ENCODE results near the gene DYSF. TPM values are rescaled to one million over a fixed set of nuclear protein-coding genes. Genes with fewer than 3 reads are reported as not detected.

DYSF gene
- total RNA-seq, 1 experiment from 2014 or later, result 5.5 TPM

- Histone ChIP-seq H3K9me3 (ENCODE audit: control insufficient read depth, low read depth, low read length) (no peaks in the 10 kb centered on the region), H3K4me2 (ENCODE audit: insufficient read depth, insufficient read length, low read length) (no peak overlapping the region), H3K56ac (ENCODE audit: insufficient read length, low read depth, low read length) (no peak overlapping the region), H3K18ac (ENCODE audit: insufficient read length, low read depth, low read length) (no peak overlapping the region), H3K4ac (ENCODE audit: low read depth, low read length) (no peak overlapping the region), H2BK5ac (ENCODE audit: insufficient read length, low read length) (no peak overlapping the region), H3K4me1 (ENCODE audit: insufficient read depth, low read length) (no peaks in the 10 kb centered on the region; the same call in 1 of the 2 replicates), H2BK20ac (ENCODE audit: low read depth, low read length, poor library complexity, severe bottlenecking) (no peak overlapping the region), H4K20me1 (ENCODE audit: control insufficient read depth, insufficient read depth, insufficient read length) (no peaks in the 10 kb centered on the region), H3T11ph (ENCODE audit: low read length) (no peak overlapping the region), H3K9ac (ENCODE audit: extremely low read depth, insufficient read length, low read length) (no peak overlapping the region), H3K23ac (ENCODE audit: insufficient read length, low read depth, low read length) (no peak overlapping the region), H3K14ac (ENCODE audit: insufficient read depth, low read length) (no peak overlapping the region), H2AFZ (ENCODE audit: low read length) (no peak overlapping the region), H4K8ac (replicated peaks; ENCODE audit: insufficient read length, low read depth, low read length) (no peak overlapping the region), H2BK15ac (ENCODE audit: low read depth, low read length) (no peak overlapping the region), H4K5ac (ENCODE audit: insufficient read length, low read depth, low read length) (no peak overlapping the region), H2BK120ac (ENCODE audit: low read depth, low read length, poor library complexity, severe bottlenecking) (no peak overlapping the region), H3K79me1 (ENCODE audit: insufficient read depth, low read depth, low read length, poor library complexity, severe bottlenecking) (no peaks in the 10 kb centered on the region), H2BK12ac (ENCODE audit: insufficient read length, low read depth, low read length) (no peak overlapping the region), H3K23me2 (ENCODE audit: insufficient read length, low read depth, low read length, poor library complexity, severe bottlenecking) (no peaks in the 10 kb centered on the region), H4K91ac (ENCODE audit: insufficient read length, low read depth, low read length) (no peak overlapping the region), H3K79me2 (ENCODE audit: insufficient read depth, low read length) (no peaks in the 10 kb centered on the region), H3K27ac (ENCODE audit: insufficient read length, low read depth, low read length) (no peak overlapping the region), H3K27me3 (ENCODE audit: insufficient read depth, low read length) (no peaks in the 10 kb centered on the region), H2AK5ac (ENCODE audit: insufficient read length, low read length) (no peak overlapping the region)
- DNase-seq, result no peak
- H3K9me3 Mint-ChIP-seq, result no peaks in the 10 kb centered on the region
- no peak overlapping the region for H3K27ac Mint-ChIP-seq
- TF ChIP-seq CTCF (conservative IDR thresholded peaks at IDR 0.05), result no peak
- H3K36me3 Mint-ChIP-seq (ENCODE audit: insufficient read depth in 1 of 3, low read depth in 3 of 3), result peaks cover 0 to 1% (median 0%) of the 10 kb centered on the region in 3 experiments; a peak in 2 of 7 replicates
- WGBS (ENCODE audit: extremely low coverage, insufficient read length, low lambda C conversion rate), result no CpG with 5 or more reads among the region's 8 CpGs
- peaks cover 3 to 6% of the 10 kb centered on the region in 2 experiments; a peak in 3 of 4 replicates for H3K4me1 Mint-ChIP-seq
- no peak overlapping the region; a peak in 1 of 5 replicates for H3K4me3 Mint-ChIP-seq
- H3K27me3 Mint-ChIP-seq (ENCODE audit: low read depth), result no peaks in the 10 kb centered on the region; the same call in 1 of the 2 replicates
These were observed 68.1 kb downstream of the DYSF start for GRCh38 chr2:71521436-71521950.

Data from H9 (cell line).